ENCODE results near the gene MEF2C. TPM values are rescaled to one million over a fixed set of nuclear protein-coding genes. Genes with fewer than 3 reads are reported as not detected.

The MEF2C gene
- total and polyA plus RNA-seq, 4 experiments from 2014 or later, result 0.12 to 1.0 (median 0.28) TPM

DNA sequence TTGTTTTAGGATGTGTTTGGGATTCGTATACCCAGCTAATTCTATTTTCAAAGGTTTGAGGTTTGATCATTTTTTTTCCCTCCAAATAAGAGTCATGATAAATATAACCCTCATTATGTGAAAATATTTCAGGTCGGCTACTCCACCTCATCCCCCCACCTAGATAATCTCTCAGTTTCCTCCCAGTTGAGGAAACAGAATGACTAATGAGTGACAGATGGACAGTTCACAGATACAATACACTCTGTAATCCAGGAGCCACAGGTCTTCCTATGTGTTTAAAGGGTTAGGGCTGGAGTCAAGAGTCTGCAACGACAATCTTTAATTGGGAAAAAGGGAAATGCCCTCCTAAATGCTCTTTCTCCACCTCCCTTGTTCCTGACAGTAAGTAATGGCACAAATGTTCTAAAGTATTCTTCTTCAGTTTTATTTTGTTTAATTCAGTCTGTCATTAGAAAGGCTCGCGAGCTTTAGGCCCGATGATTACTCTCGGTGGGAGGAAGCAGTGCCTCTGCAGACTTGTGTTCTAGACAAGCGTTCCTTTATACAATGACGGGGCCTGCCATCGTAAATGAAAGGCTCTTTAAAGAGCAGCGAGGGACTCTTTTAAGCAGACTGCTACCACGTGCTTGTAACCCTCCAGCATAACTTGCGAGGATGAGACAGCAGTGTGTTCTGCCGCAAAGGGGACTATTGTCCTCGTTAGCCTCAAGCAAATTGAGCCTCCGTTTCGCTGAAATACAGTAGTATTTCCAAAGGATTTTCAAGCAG, 69.0 kb downstream of the MEF2C start:
- Mint-ChIP-seq H3K27me3 (peaks cover 2 to 3% of the 10 kb centered on the region in 2 donors), H3K36me3 (no peaks in the 10 kb centered on the region), H3K9me3 (no peaks in the 10 kb centered on the region), H3K4me1 (no peaks in the 10 kb centered on the region), H3K4me3 (no peak overlapping the region), H3K27ac (no peak overlapping the region)
- POLR2A ChIA-PET (ENCODE audit: partially characterized antibody), result no interaction called here
- H3K36me3 ChIP-seq (ENCODE audit: insufficient read depth, low read length), result no peaks in the 10 kb centered on the region
- no peak for DNase-seq
- CTCF ChIA-PET (ENCODE audit: partially characterized antibody), result no interaction called here
- H3K9me3 ChIP-seq (ENCODE audit: control insufficient read depth in 1 of 2, low read length in 2 of 2), result no peaks in the 10 kb centered on the region
- H3K4me1 ChIP-seq (ENCODE audit: insufficient read depth, low read length), result no peaks in the 10 kb centered on the region
- no peak overlapping the region for H3K4me3 ChIP-seq (ENCODE audit: low read length in 2 of 2)
- intact Hi-C loops (cut with micrococcal nuclease), result no loop called here
- no peak overlapping the region for H3K27ac ChIP-seq (ENCODE audit: low read depth, low read length)
- H3K27me3 ChIP-seq (ENCODE audit: insufficient read depth, low read length), result no peaks in the 10 kb centered on the region

DNA sequence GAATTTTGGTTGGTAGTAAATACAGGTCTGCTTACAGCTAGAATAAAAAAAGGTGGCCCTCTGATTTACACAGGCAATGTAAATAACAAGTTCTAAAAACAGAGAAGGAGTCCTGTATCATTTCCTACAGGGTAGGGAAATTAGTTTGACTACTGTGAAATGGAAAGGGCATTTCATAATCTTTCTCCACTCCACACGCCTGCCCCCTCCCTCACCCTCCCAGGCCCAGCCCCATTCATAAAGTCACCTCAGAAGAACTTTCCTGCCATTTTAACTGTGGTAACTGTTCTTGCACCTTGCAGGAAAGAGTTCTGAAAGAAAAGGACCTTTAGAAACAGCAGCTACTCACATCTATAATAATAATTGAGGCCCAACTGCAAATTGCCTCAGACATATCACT, 69.7 kb downstream of the MEF2C start:
- intact Hi-C loops (cut with micrococcal nuclease), result no loop called here
- no peak overlapping the region for H3K27ac Mint-ChIP-seq
- Histone ChIP-seq H3K27me3 (ENCODE audit: insufficient read depth, low read length) (no peaks in the 10 kb centered on the region), H3K4me1 (ENCODE audit: insufficient read depth, low read length) (no peaks in the 10 kb centered on the region), H3K27ac (ENCODE audit: low read depth, low read length) (no peak overlapping the region), H3K9me3 (ENCODE audit: control insufficient read depth in 1 of 2, low read length in 2 of 2) (no peaks in the 10 kb centered on the region), H3K4me3 (ENCODE audit: low read length in 2 of 2) (no peak overlapping the region), H3K36me3 (ENCODE audit: insufficient read depth, low read length) (no peaks in the 10 kb centered on the region)
- no peak for DNase-seq
- no peaks in the 10 kb centered on the region for H3K36me3 Mint-ChIP-seq
- no peak overlapping the region for H3K4me3 Mint-ChIP-seq
- H3K9me3 Mint-ChIP-seq, result no peaks in the 10 kb centered on the region
- CTCF ChIA-PET (ENCODE audit: partially characterized antibody), result no interaction called here
- H3K27me3 Mint-ChIP-seq, result no peaks in the 10 kb centered on the region
- POLR2A ChIA-PET (ENCODE audit: partially characterized antibody), result no interaction called here
- no peaks in the 10 kb centered on the region for H3K4me1 Mint-ChIP-seq

- Mint-ChIP-seq H3K27ac (no peak overlapping the region), H3K36me3 (no peaks in the 10 kb centered on the region), H3K4me1 (no peaks in the 10 kb centered on the region), H3K9me3 (no peaks in the 10 kb centered on the region), H3K4me3 (no peak overlapping the region), H3K27me3 (peaks cover 0 to 3% of the 10 kb centered on the region in 2 donors)
- H3K4me3 ChIP-seq (ENCODE audit: low read length in 2 of 2), result no peak overlapping the region
- no peaks in the 10 kb centered on the region for H3K9me3 ChIP-seq (ENCODE audit: control insufficient read depth in 1 of 2, low read length in 2 of 2)
- CTCF ChIA-PET (ENCODE audit: partially characterized antibody), result no interaction called here
- H3K36me3 ChIP-seq (ENCODE audit: insufficient read depth, low read length), result no peaks in the 10 kb centered on the region
- POLR2A ChIA-PET (ENCODE audit: partially characterized antibody), result no interaction called here
- no peaks in the 10 kb centered on the region for H3K4me1 ChIP-seq (ENCODE audit: insufficient read depth, low read length)
- no peak for DNase-seq
- intact Hi-C loops (cut with micrococcal nuclease), result no loop called here
- no peaks in the 10 kb centered on the region for H3K27me3 ChIP-seq (ENCODE audit: insufficient read depth, low read length)
- no peak overlapping the region for H3K27ac ChIP-seq (ENCODE audit: low read depth, low read length)
Observed at GRCh38 chr5:88808153-88808552, 74.8 kb downstream of the MEF2C start.

- ChIA-PET CTCF (ENCODE audit: partially characterized antibody) (no interaction called here), POLR2A (ENCODE audit: partially characterized antibody) (no interaction called here)
- Histone ChIP-seq H3K9me3 (ENCODE audit: control insufficient read depth in 1 of 2, low read length in 2 of 2) (no peaks in the 10 kb centered on the region), H3K4me1 (ENCODE audit: insufficient read depth, low read length) (no peaks in the 10 kb centered on the region), H3K4me3 (ENCODE audit: low read length in 2 of 2) (no peak overlapping the region), H3K27me3 (ENCODE audit: insufficient read depth, low read length) (no peaks in the 10 kb centered on the region), H3K36me3 (ENCODE audit: insufficient read depth, low read length) (no peaks in the 10 kb centered on the region), H3K27ac (ENCODE audit: low read depth, low read length) (no peak overlapping the region)
- no peak for DNase-seq
- H3K27me3 Mint-ChIP-seq, result peaks cover 0 to 3% of the 10 kb centered on the region in 2 donors
- H3K27ac Mint-ChIP-seq, result no peak overlapping the region
- H3K9me3 Mint-ChIP-seq, result no peaks in the 10 kb centered on the region
- no peaks in the 10 kb centered on the region for H3K4me1 Mint-ChIP-seq
- intact Hi-C loops (cut with micrococcal nuclease), result no loop called here
- H3K36me3 Mint-ChIP-seq, result no peaks in the 10 kb centered on the region
- H3K4me3 Mint-ChIP-seq, result no peak overlapping the region
Observed at GRCh38 chr5:88807327-88807726, 75.7 kb downstream of the MEF2C start.

DNA sequence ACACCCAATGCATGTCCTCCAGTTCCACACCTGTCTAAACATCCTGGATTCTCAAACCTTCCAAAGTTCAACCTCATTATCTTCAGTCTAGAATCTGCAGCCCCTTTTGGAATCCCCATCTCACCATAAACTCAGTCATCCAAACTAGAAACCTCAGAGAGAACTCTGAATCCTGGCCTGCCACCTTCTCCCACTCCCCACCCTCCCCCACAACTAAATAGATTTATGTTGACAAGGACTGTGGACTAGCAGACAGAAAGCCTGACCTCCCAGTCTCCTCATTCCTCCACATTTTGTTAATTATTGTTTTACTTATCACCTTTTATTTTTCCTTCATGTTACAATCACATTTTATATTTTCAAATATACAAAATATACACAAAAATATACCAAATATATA, 76.6 kb downstream of the MEF2C start:
- H3K27me3 Mint-ChIP-seq, result peaks cover 0 to 3% of the 10 kb centered on the region in 2 donors

GRCh38 chr5:88805151-88805784, 77.7 kb downstream of the MEF2C start:
- Histone ChIP-seq H3K9me3 (ENCODE audit: control insufficient read depth in 1 of 2, low read length in 2 of 2) (no peaks in the 10 kb centered on the region), H3K27ac (ENCODE audit: low read depth, low read length) (no peak overlapping the region), H3K27me3 (ENCODE audit: insufficient read depth, low read length) (no peaks in the 10 kb centered on the region), H3K4me1 (ENCODE audit: insufficient read depth, low read length) (no peaks in the 10 kb centered on the region), H3K36me3 (ENCODE audit: insufficient read depth, low read length) (no peaks in the 10 kb centered on the region), H3K4me3 (ENCODE audit: low read length in 2 of 2) (no peak overlapping the region)
- Mint-ChIP-seq H3K27me3 (peaks cover 0 to 3% of the 10 kb centered on the region in 2 donors), H3K27ac (no peak overlapping the region), H3K9me3 (no peaks in the 10 kb centered on the region), H3K4me3 (no peak overlapping the region), H3K36me3 (no peaks in the 10 kb centered on the region), H3K4me1 (no peaks in the 10 kb centered on the region)
- intact Hi-C loops (cut with micrococcal nuclease), result no loop called here
- DNase-seq, result no peak
- POLR2A ChIA-PET (ENCODE audit: partially characterized antibody), result no interaction called here
- CTCF ChIA-PET (ENCODE audit: partially characterized antibody), result interaction anchor here (0.7 kb wide), 1 partner anchor 1242 kb away, joined by 6 read pairs; no protein-coding TSS in a partner anchor

More for the DNA sequence above, 76.6 kb downstream of the MEF2C start:
- CTCF ChIA-PET (ENCODE audit: partially characterized antibody), result no interaction called here
- Histone ChIP-seq H3K27me3 (ENCODE audit: insufficient read depth, low read length) (no peaks in the 10 kb centered on the region), H3K36me3 (ENCODE audit: insufficient read depth, low read length) (no peaks in the 10 kb centered on the region), H3K9me3 (ENCODE audit: control insufficient read depth in 1 of 2, low read length in 2 of 2) (no peaks in the 10 kb centered on the region), H3K4me1 (ENCODE audit: insufficient read depth, low read length) (no peaks in the 10 kb centered on the region), H3K27ac (ENCODE audit: low read depth, low read length) (no peak overlapping the region), H3K4me3 (ENCODE audit: low read length in 2 of 2) (no peak overlapping the region)
- no peaks in the 10 kb centered on the region for H3K36me3 Mint-ChIP-seq
- no peak overlapping the region for H3K4me3 Mint-ChIP-seq
- intact Hi-C loops (cut with micrococcal nuclease), result no loop called here
- H3K4me1 Mint-ChIP-seq, result no peaks in the 10 kb centered on the region
- POLR2A ChIA-PET (ENCODE audit: partially characterized antibody), result no interaction called here
- DNase-seq, result no peak
- no peaks in the 10 kb centered on the region for H3K9me3 Mint-ChIP-seq
- H3K27ac Mint-ChIP-seq, result no peak overlapping the region

DNA sequence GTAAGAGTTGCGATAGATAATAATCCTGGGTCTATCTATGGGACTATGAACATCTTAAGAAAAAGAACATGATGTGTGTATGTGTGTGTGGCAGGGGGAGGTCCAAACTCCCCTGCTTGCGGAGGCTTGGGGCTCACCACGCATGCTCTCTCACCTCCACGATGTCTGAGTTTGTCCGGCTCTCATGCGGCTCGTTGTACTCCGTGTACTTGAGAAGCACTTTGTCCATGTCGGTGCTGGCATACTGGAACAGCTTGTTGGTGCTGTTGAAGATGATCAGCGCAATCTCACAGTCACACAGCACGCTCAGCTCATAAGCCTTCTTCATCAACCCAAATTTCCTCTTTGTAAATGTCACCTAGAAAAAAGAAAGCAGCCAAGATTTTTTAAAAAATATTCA, 78.5 kb downstream of the MEF2C start:
- Mint-ChIP-seq H3K27me3 (peaks cover 2 to 3% of the 10 kb centered on the region in 2 donors), H3K4me1 (no peaks in the 10 kb centered on the region), H3K4me3 (no peak overlapping the region), H3K27ac (no peak overlapping the region), H3K9me3 (no peaks in the 10 kb centered on the region), H3K36me3 (no peaks in the 10 kb centered on the region)
- no peak overlapping the region for H3K4me3 ChIP-seq (ENCODE audit: low read length in 2 of 2)
- H3K36me3 ChIP-seq (ENCODE audit: insufficient read depth, low read length), result no peaks in the 10 kb centered on the region
- no peak for DNase-seq
- H3K27me3 ChIP-seq (ENCODE audit: insufficient read depth, low read length), result no peaks in the 10 kb centered on the region
- H3K9me3 ChIP-seq (ENCODE audit: control insufficient read depth in 1 of 2, low read length in 2 of 2), result no peaks in the 10 kb centered on the region
- H3K4me1 ChIP-seq (ENCODE audit: insufficient read depth, low read length), result no peaks in the 10 kb centered on the region
- intact Hi-C loops (cut with micrococcal nuclease), result no loop called here
- no peak overlapping the region for H3K27ac ChIP-seq (ENCODE audit: low read depth, low read length)
- ChIA-PET CTCF (ENCODE audit: partially characterized antibody) (no interaction called here), POLR2A (ENCODE audit: partially characterized antibody) (no interaction called here)
